Measurements from ENCODE around the gene GCNT2. TPM values are rescaled to one million over a fixed set of nuclear protein-coding genes. Genes with fewer than 3 reads are reported as not detected.

GCNT2 gene
- polyA plus RNA-seq, 6 donors from 2014 or later, result 3.7 to 8.9 (median 5.9) TPM

DNA sequence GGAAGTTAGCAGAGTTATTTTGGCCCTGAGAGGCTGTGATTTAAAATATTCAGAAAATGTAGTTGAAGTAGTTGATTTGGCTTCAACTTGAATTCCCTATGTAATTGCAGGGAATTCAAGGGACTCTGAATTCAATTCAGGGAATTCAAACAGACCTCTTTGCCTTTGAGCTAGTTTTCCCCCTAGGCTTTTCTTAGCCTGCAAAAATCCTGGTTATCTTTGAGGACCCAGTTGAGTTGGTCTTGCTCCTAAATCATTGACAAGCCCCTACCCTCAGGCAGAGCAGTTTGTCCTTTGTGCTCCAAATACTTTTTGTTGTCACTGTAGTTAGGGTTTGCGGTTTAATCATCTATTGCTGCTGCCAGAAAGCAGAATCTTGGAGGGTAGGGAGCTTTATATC, 20.4 kb downstream of the GCNT2 start:
- no peaks in the 10 kb centered on the region for H3K9me3 Mint-ChIP-seq
- DNase-seq, result no peak
- no peak overlapping the region for H3K4me3 Mint-ChIP-seq
- H3K27ac Mint-ChIP-seq, result peak overlapping the region in 1 of 6 donors; percentile 80
- H3K27me3 Mint-ChIP-seq, result no peaks in the 10 kb centered on the region
- peaks cover 57 to 67% (median 64%) of the 10 kb centered on the region in 3 donors for H3K4me1 Mint-ChIP-seq
- no peak for ATAC-seq (ENCODE audit: low read depth in 2 of 2)
- peaks cover 0 to 12% of the 10 kb centered on the region in 2 donors for H3K36me3 Mint-ChIP-seq

- Mint-ChIP-seq H3K27me3 (no peaks in the 10 kb centered on the region), H3K36me3 (peaks cover 0 to 12% of the 10 kb centered on the region in 2 donors), H3K27ac (peak overlapping the region in 2 of 6 donors; percentile 1 to 72), H3K4me3 (peak overlapping the region in 2 of 8 donors; percentile 25 to 27), H3K9me3 (no peaks in the 10 kb centered on the region), H3K4me1 (peaks cover 54 to 63% (median 61%) of the 10 kb centered on the region in 3 donors)
- no peak for ATAC-seq (ENCODE audit: low read depth in 2 of 2)
- DNase-seq, result no peak
These were observed 21.1 kb downstream of the GCNT2 start for GRCh38 chr6:10542213-10542612.

DNA sequence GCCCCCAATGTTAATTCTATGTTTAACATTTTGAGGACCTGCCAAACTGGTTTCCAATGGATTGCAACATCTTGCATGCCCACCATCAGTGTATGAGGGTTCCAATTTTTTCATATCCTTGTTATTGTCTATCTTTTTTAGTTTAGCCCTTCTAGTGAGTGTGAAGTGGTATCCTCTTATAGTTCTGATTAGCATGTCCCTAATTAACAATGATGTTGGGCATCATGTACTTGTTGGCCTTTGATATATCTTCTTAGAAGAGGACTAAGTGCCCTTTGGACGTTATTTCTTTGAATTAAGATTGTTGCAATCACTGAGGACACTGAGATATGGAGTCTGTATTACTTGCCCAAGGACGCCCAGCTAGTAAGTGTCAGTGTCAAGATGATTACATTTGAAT, 22.3 kb downstream of the GCNT2 start:
- H3K27ac Mint-ChIP-seq, result peak overlapping the region in 1 of 6 donors; percentile 67
- no peaks in the 10 kb centered on the region for H3K9me3 Mint-ChIP-seq
- peaks cover 54 to 58% (median 56%) of the 10 kb centered on the region in 3 donors for H3K4me1 Mint-ChIP-seq
- peaks cover 0 to 12% of the 10 kb centered on the region in 2 donors for H3K36me3 Mint-ChIP-seq
- DNase-seq (no peak), ATAC-seq (ENCODE audit: low read depth in 2 of 2) (no peak)
- no peaks in the 10 kb centered on the region for H3K27me3 Mint-ChIP-seq
- H3K4me3 Mint-ChIP-seq, result no peak overlapping the region

- peaks cover 46 to 50% (median 46%) of the 10 kb centered on the region in 3 donors for H3K4me1 Mint-ChIP-seq
- H3K27me3 Mint-ChIP-seq, result no peaks in the 10 kb centered on the region
- ATAC-seq (ENCODE audit: low read depth in 2 of 2), result no peak
- peak overlapping the region in 2 of 6 donors; percentile 13 to 65 for H3K27ac Mint-ChIP-seq
- DNase-seq, result no peak
- H3K4me3 Mint-ChIP-seq, result no peak overlapping the region
- no peaks in the 10 kb centered on the region for H3K9me3 Mint-ChIP-seq
- peaks cover 0 to 12% of the 10 kb centered on the region in 2 donors for H3K36me3 Mint-ChIP-seq
These were observed 24.3 kb downstream of the GCNT2 start for GRCh38 chr6:10545482-10545881.

DNA sequence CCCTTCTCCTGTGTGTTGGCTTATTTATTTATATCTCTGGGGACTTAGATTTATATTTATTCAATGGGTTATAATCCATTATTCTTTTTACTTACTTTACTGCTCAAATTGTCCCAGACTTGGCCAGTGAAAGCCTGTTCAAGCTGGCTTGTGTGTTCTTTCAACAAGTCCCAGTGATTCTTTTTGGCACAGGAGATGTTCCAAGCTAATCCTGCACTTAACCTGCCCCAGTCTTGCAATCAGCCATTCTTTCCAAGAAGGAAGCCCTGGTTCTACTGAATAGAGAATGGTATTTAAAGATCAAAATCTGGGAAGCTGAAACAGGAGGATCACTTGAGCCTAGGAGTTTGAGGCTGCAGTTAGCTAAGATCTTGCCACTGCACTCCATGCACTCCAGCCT, 26.7 kb downstream of the GCNT2 start:
- Mint-ChIP-seq H3K4me3 (no peak overlapping the region), H3K9me3 (no peaks in the 10 kb centered on the region), H3K27me3 (no peaks in the 10 kb centered on the region), H3K36me3 (no peaks in the 10 kb centered on the region), H3K4me1 (peaks cover 33 to 40% (median 34%) of the 10 kb centered on the region in 3 donors), H3K27ac (peak overlapping the region in 3 of 6 donors; percentile 0 to 53 (median 48))
- ATAC-seq (ENCODE audit: low read depth in 2 of 2) (no peak), DNase-seq (no peak)

GRCh38 chr6:10550764-10551163, 29.6 kb downstream of the GCNT2 start:
- Mint-ChIP-seq H3K4me1 (peaks cover 30 to 47% (median 38%) of the 10 kb centered on the region in 3 donors), H3K27ac (peak overlapping the region in 1 of 6 donors; percentile 36), H3K36me3 (peaks cover 0 to 5% of the 10 kb centered on the region in 2 donors), H3K9me3 (no peaks in the 10 kb centered on the region), H3K27me3 (no peaks in the 10 kb centered on the region), H3K4me3 (no peak overlapping the region)
- no peak for DNase-seq
- no peak for ATAC-seq (ENCODE audit: low read depth in 2 of 2)

GRCh38 chr6:10552270-10552810, 31.2 kb downstream of the GCNT2 start:
- Mint-ChIP-seq H3K4me1 (peaks cover 31 to 53% (median 36%) of the 10 kb centered on the region in 3 donors), H3K4me3 (no peak overlapping the region), H3K36me3 (peaks cover 15 to 18% of the 10 kb centered on the region in 2 donors), H3K9me3 (no peaks in the 10 kb centered on the region), H3K27me3 (no peaks in the 10 kb centered on the region), H3K27ac (no peak overlapping the region)
- no peak for DNase-seq
- no peak for ATAC-seq (ENCODE audit: low read depth in 2 of 2)

GRCh38 chr6:10553871-10554270, 32.7 kb downstream of the GCNT2 start:
- peaks cover 17 to 18% of the 10 kb centered on the region in 2 donors for H3K36me3 Mint-ChIP-seq
- no peak for DNase-seq

GRCh38 chr6:10554826-10555225, 33.7 kb downstream of the GCNT2 start:
- H3K27me3 Mint-ChIP-seq, result no peaks in the 10 kb centered on the region
- no peaks in the 10 kb centered on the region for H3K9me3 Mint-ChIP-seq
- H3K4me3 Mint-ChIP-seq, result peak overlapping the region in 1 of 8 donors; percentile 1
- peak overlapping the region in 2 of 6 donors; percentile 1 to 32 for H3K27ac Mint-ChIP-seq
- H3K36me3 Mint-ChIP-seq, result peaks cover 17 to 18% of the 10 kb centered on the region in 2 donors
- no peak for DNase-seq
- peaks cover 28 to 57% (median 43%) of the 10 kb centered on the region in 3 donors for H3K4me1 Mint-ChIP-seq
- no peak for ATAC-seq (ENCODE audit: low read depth in 2 of 2)

More at GRCh38 chr6:10553871-10554270, 32.7 kb downstream of the GCNT2 start:
- Mint-ChIP-seq H3K27ac (peak overlapping the region in 1 of 6 donors; percentile 61), H3K9me3 (no peaks in the 10 kb centered on the region), H3K27me3 (no peaks in the 10 kb centered on the region), H3K4me3 (no peak overlapping the region), H3K4me1 (peaks cover 31 to 54% (median 40%) of the 10 kb centered on the region in 3 donors)
- ATAC-seq (ENCODE audit: low read depth in 2 of 2), result no peak

- H3K27me3 Mint-ChIP-seq, result no peaks in the 10 kb centered on the region
- no peak for ATAC-seq (ENCODE audit: low read depth in 2 of 2)
- peak overlapping the region in 1 of 6 donors; percentile 50 for H3K27ac Mint-ChIP-seq
- H3K36me3 Mint-ChIP-seq, result peaks cover 17 to 18% of the 10 kb centered on the region in 2 donors
- no peak for DNase-seq
- no peaks in the 10 kb centered on the region for H3K9me3 Mint-ChIP-seq
- H3K4me3 Mint-ChIP-seq, result peak overlapping the region in 1 of 8 donors; percentile 53
- H3K4me1 Mint-ChIP-seq, result peaks cover 30 to 63% (median 49%) of the 10 kb centered on the region in 3 donors
These were observed 34.6 kb downstream of the GCNT2 start for GRCh38 chr6:10555625-10556309.

GRCh38 chr6:10556589-10556988, 35.4 kb downstream of the GCNT2 start:
- ATAC-seq (ENCODE audit: low read depth in 2 of 2), result no peak
- Mint-ChIP-seq H3K36me3 (peaks cover 17 to 21% of the 10 kb centered on the region in 2 donors), H3K27me3 (no peaks in the 10 kb centered on the region), H3K27ac (peak overlapping the region in 2 of 6 donors; percentile 1 to 47), H3K9me3 (no peaks in the 10 kb centered on the region), H3K4me1 (peaks cover 33 to 71% (median 56%) of the 10 kb centered on the region in 3 donors), H3K4me3 (no peak overlapping the region)
- DNase-seq, result no peak

DNA sequence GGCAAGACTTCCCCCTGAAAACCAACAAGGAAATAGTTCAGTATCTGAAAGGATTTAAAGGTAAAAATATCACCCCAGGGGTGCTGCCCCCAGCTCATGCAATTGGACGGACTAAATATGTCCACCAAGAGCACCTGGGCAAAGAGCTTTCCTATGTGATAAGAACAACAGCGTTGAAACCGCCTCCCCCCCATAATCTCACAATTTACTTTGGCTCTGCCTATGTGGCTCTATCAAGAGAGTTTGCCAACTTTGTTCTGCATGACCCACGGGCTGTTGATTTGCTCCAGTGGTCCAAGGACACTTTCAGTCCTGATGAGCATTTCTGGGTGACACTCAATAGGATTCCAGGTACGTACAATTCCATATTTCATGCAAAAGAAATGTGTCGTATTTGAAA, 35.8 kb downstream of the GCNT2 start:
- H3K36me3 Mint-ChIP-seq, result peaks cover 17 to 24% of the 10 kb centered on the region in 2 donors
- DNase-seq (no peak), ATAC-seq (ENCODE audit: low read depth in 2 of 2) (no peak)
- H3K27ac Mint-ChIP-seq, result peak overlapping the region in 2 of 6 donors; percentile 1 to 47
- H3K4me3 Mint-ChIP-seq, result no peak overlapping the region
- H3K27me3 Mint-ChIP-seq, result no peaks in the 10 kb centered on the region
- no peaks in the 10 kb centered on the region for H3K9me3 Mint-ChIP-seq
- H3K4me1 Mint-ChIP-seq, result peaks cover 35 to 75% (median 59%) of the 10 kb centered on the region in 3 donors

- no peak overlapping the region for H3K4me3 Mint-ChIP-seq
- peaks cover 33 to 75% (median 59%) of the 10 kb centered on the region in 3 donors for H3K4me1 Mint-ChIP-seq
- H3K27me3 Mint-ChIP-seq, result no peaks in the 10 kb centered on the region
- H3K36me3 Mint-ChIP-seq, result peaks cover 17 to 24% of the 10 kb centered on the region in 2 donors
- DNase-seq (no peak), ATAC-seq (ENCODE audit: low read depth in 2 of 2) (no peak)
- H3K9me3 Mint-ChIP-seq, result no peaks in the 10 kb centered on the region
- peak overlapping the region in 1 of 6 donors; percentile 31 for H3K27ac Mint-ChIP-seq
These were observed 36.8 kb downstream of the GCNT2 start for GRCh38 chr6:10557913-10558312.

DNA sequence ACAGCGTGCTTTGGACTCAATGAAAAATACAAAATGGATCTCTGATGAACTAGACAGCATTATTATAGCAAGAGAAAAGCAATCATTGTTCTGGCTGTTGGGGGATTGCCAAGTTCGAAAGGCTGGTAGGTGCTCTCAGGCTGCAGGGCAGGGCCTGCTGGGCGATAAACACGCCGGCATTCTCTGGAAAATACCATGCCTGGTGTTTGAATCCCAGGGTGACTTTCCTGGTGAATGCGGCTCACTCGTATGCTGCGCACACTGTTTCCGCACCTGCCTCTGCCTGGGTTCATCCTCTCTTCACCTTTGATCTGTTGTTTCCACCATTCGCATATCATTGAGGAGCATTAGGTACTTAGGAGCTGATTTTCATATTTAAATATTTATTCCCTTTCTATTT, 37.4 kb downstream of the GCNT2 start:
- ATAC-seq (ENCODE audit: low read depth in 2 of 2), result no peak
- peaks cover 31 to 70% (median 59%) of the 10 kb centered on the region in 3 donors for H3K4me1 Mint-ChIP-seq

More for the DNA sequence above, 37.4 kb downstream of the GCNT2 start:
- Mint-ChIP-seq H3K9me3 (no peaks in the 10 kb centered on the region), H3K27ac (peak overlapping the region in 1 of 6 donors; percentile 26), H3K4me3 (no peak overlapping the region), H3K27me3 (no peaks in the 10 kb centered on the region), H3K36me3 (peaks cover 17 to 24% of the 10 kb centered on the region in 2 donors)
- DNase-seq, result no peak

Measured in naive B cell (primary cell).